ENCODE results near the gene AFDN.

- TF ChIP-seq CTCF (IDR thresholded peaks at IDR 0.05), result no peak
- no peak for TF ChIP-seq EZH2phosphoT487 (IDR thresholded peaks at IDR 0.05)
These were observed 38.2 kb upstream of the AFDN start for GRCh38 chr6:167788563-167788903.

Data from neural progenitor cell (in vitro differentiated cells).